Liver (tissue), 9 donors: Measurements from ENCODE around the gene ZFC3H1. TPM values are rescaled to one million over a fixed set of nuclear protein-coding genes. Genes with fewer than 3 reads are reported as not detected.

ENCODE experiments used
- DNase-seq: peaks from one replicate; pipeline ENCODE4 v3.0.0-alpha.2; 2017; ENCODE audit warnings: low spot score
- H3K27ac ChIP-seq, 2 donors: one replicate each; pipeline ENCODE4 v1.7.0; 2013; ENCODE audit warnings: inconsistent platforms in 2 of 2, low read length in 2 of 2, control low read depth in 1 of 2, low read depth in 1 of 2, mild to moderate bottlenecking in 1 of 2
- H3K27me3 ChIP-seq, 4 donors: one replicate each; pipeline versions ENCODE4 v1.6.1 to v1.7.0; 2013; ENCODE audit warnings: low read length in 3 of 4, inconsistent platforms in 1 of 4, mild to moderate bottlenecking in 1 of 4, moderate library complexity in 1 of 4; ENCODE audit not compliant: control insufficient read depth in 4 of 4, insufficient read depth in 4 of 4
- H3K36me3 ChIP-seq, 4 donors: one replicate each; pipeline versions ENCODE4 v1.6.1 to v1.7.0; 2013; ENCODE audit warnings: low read length in 3 of 4, mild to moderate bottlenecking in 3 of 4, low read depth in 1 of 4, moderate library complexity in 1 of 4; ENCODE audit not compliant: control insufficient read depth in 4 of 4, insufficient read depth in 3 of 4
- H3K4me1 ChIP-seq, 4 donors: one replicate each; pipeline versions ENCODE4 v1.6.1 to v1.7.0; 2013; ENCODE audit warnings: low read length in 3 of 4, mild to moderate bottlenecking in 3 of 4, moderate library complexity in 1 of 4; ENCODE audit not compliant: control insufficient read depth in 4 of 4, insufficient read depth in 4 of 4
- H3K4me3 ChIP-seq, 3 donors: one replicate each; pipeline versions ENCODE4 v1.6.1 to v1.7.0; 2013; ENCODE audit warnings: low read length in 3 of 3, control low read depth in 1 of 3, low read depth in 1 of 3, mild to moderate bottlenecking in 1 of 3
- H3K9ac ChIP-seq, 2 donors: one replicate each; pipeline ENCODE4 v1.7.0; 2013; ENCODE audit warnings: low read length in 2 of 2, mild to moderate bottlenecking in 2 of 2, moderate library complexity in 2 of 2, control low read depth in 1 of 2, low read depth in 1 of 2
- H3K9me3 ChIP-seq, 4 donors: one replicate each; pipeline versions ENCODE4 v1.6.1 to v1.7.0; 2013; ENCODE audit warnings: low read length in 3 of 4; ENCODE audit not compliant: control insufficient read depth in 4 of 4
- CTCF ChIP-seq: fragments of 150-350 bp; IDR thresholded peaks from 2 replicates; pipeline ENCODE4 v1.5.1; 2017; ENCODE audit warnings: improper control_type of control experiment, low read depth, low read length; ENCODE audit not compliant: missing input control
- EGR1 ChIP-seq, 2 donors: IDR thresholded peaks; 2 replicates each; pipeline ENCODE4 v1.6.1; 2016 to 2018; ENCODE audit warnings: antibody characterized with exemption in 2 of 2, low read depth in 2 of 2
- MAX ChIP-seq: IDR thresholded peaks from 2 replicates; pipeline ENCODE4 v1.6.1; 2016; ENCODE audit warnings: antibody characterized with exemption
- RAD21 ChIP-seq, 2 donors: IDR thresholded peaks; 2 replicates each; pipeline ENCODE4 v1.6.1; 2016; ENCODE audit warnings: antibody characterized with exemption in 2 of 2, mild to moderate bottlenecking in 2 of 2
- REST ChIP-seq: IDR thresholded peaks from 2 replicates; pipeline ENCODE4 v1.6.1; 2016; ENCODE audit warnings: antibody characterized with exemption, mild to moderate bottlenecking
- SP1 ChIP-seq: IDR thresholded peaks from 2 replicates; pipeline ENCODE4 v1.6.1; 2018; ENCODE audit warnings: antibody characterized with exemption, mild to moderate bottlenecking
- TAF1 ChIP-seq: conservative IDR thresholded peaks from 2 replicates; pipeline ENCODE4 v1.6.1; 2016; ENCODE audit warnings: antibody characterized with exemption, mild to moderate bottlenecking
- YY1 ChIP-seq: IDR thresholded peaks from 2 replicates; pipeline ENCODE4 v1.6.1; 2016; ENCODE audit warnings: antibody characterized with exemption, mild to moderate bottlenecking
- WGBS: extraction: QIAGEN DNeasy Blood & Tissue Kit; methylation state at CpG from one replicate; pipeline ENCODE4 v1.1.7; 2013; 5-methylcytosine and 5-hydroxymethylcytosine counted together
- polyA plus RNA-seq, 2 donors: library from polyadenylated mRNA; stranded (reverse) in 1 of 2; unstranded in 1 of 2; fragments of 200-250 nt in 1 of 2; fragments of >200 nt in 1 of 2; fragmentation: Nextera tagmentation in 1 of 2; extraction: Ambion mirVana in 1 of 2; gene quantifications; one replicate each; pipeline versions ENCODE4 v1.2.1 to v1.2.3, GENCODE V29; 2013 to 2015
- total RNA-seq, 2 donors: library from RNA; depleted of rRNA; stranded (reverse); fragments of >200 nt; gene quantifications; one replicate each; pipeline ENCODE4 v1.2.3, GENCODE V29; 2014
- donor health status: healthy.
- donor health status: healthy.
- donor health status: healthy.
- donor health status: healthy.
- donor health status: healthy.

The ZFC3H1 gene
- total and polyA plus RNA-seq, 4 donors = 3.4 to 32.3 (median 8.6) TPM

GRCh38 chr12:71654200-71654599 is 9.4 kb downstream of the ZFC3H1 start:
- H3K27me3 ChIP-seq = no peaks in the 10 kb centered on the region
- H3K27ac ChIP-seq = no peak overlapping the region
- 68% methylated on average over 3 of the region's 3 CpGs for WGBS
- H3K9me3 ChIP-seq = no peaks in the 10 kb centered on the region
- H3K9ac ChIP-seq = no peak overlapping the region
- peaks cover 0 to 3% (median 0%) of the 10 kb centered on the region in 4 donors for H3K4me1 ChIP-seq
- no peak overlapping the region for H3K4me3 ChIP-seq
- no peak for DNase-seq
- H3K36me3 ChIP-seq = peaks cover 0 to 25% (median 14%) of the 10 kb centered on the region in 4 donors
- TF ChIP-seq EGR1 (IDR thresholded peaks at IDR 0.05; ENCODE audit: low read depth in 2 of 2) (no peak), CTCF (no peak), REST (no peak), RAD21 (IDR thresholded peaks at IDR 0.05) (no peak), TAF1 (no peak), SP1 (no peak), YY1 (no peak), MAX (no peak)

- Histone ChIP-seq H3K36me3 (peaks cover 0 to 21% (median 8%) of the 10 kb centered on the region in 4 donors), H3K4me3 (no peak overlapping the region), H3K27me3 (no peaks in the 10 kb centered on the region), H3K27ac (no peak overlapping the region), H3K9ac (no peak overlapping the region), H3K4me1 (peaks cover 0 to 3% (median 0%) of the 10 kb centered on the region in 4 donors), H3K9me3 (no peaks in the 10 kb centered on the region)
- DNase-seq = no peak
- WGBS = over 99% methylated on average over 2 of the region's 2 CpGs
- TF ChIP-seq MAX (no peak), CTCF (no peak), RAD21 (IDR thresholded peaks at IDR 0.05) (no peak), SP1 (no peak)
Observed at GRCh38 chr12:71653137-71653536, 10.5 kb downstream of the ZFC3H1 start.
